ENCODE data around the gene PSMA7.

The PSMA7 gene

DNA sequence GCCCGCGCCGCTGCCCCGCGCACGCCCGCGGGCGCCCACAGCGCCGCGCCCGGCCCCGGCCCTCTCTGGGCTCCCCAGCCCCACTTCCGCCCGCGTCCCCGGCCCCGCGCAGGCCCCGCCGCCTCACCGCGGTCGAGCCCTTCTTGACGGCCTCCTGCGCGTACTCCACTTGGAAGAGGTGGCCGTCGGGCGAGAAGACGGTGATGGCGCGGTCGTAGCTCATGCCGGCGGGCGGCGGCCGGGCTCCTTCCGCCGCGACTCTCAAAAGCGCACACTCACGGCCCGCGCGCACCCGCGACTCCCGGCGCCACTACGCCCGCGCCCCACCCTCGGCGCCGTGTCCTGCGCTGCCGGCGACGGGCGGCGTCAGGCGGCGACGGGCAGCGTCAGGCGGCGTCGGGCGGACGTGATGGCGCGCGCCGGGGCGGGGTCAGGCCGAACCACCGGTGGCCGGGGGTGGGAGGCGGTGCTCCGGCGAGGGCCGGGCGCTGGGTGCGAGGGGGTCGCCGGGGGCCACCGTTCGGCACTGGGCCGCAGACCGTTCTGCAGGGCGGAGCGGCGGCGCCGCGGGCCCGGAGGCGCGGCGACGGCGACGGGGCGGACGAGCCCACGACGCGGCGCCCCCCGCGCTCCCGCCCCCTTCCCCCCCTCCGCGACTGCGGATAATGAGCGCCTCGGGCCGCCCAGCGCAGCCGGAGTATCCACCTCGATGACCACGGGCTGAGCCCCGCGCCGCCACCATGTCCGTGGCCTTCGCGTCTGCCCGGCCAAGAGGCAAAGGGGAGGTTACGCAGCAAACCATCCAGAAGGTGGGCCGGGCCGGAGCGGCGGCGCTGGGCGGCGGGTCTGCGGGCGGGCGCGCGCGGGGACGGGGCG is at the start of gene PSMA7, which contains the start of gene SS18L1:
Gene PSMA7 (minus strand): TSS at position 314 of the 876 bp plus-strand sequence. CDS start 91 bp downstream, at position 223.
Gene SS18L1 (plus strand): TSS at position 689 of the 876 bp plus-strand sequence. CDS start 52 bp downstream, at position 741.
- DNase-seq: peak; percentile 81

GRCh38 chr20:62192635-62193034 is 49.4 kb upstream of the PSMA7 start:
- DNase-seq: no peak

- DNase-seq: no peak
Measured at GRCh38 chr20:62191781-62192559, 48.8 kb upstream of the PSMA7 start.

GRCh38 chr20:62190639-62191411 is 47.6 kb upstream of the PSMA7 start:
- no peak for DNase-seq

GRCh38 chr20:62186887-62187866 is 44.0 kb upstream of the PSMA7 start:
- no peak for DNase-seq

GRCh38 chr20:62186096-62186426 is 42.9 kb upstream of the PSMA7 start:
- DNase-seq: no peak

GRCh38 chr20:62183426-62184142 is 40.4 kb upstream of the PSMA7 start:
- DNase-seq: peak; percentile 28

DNA sequence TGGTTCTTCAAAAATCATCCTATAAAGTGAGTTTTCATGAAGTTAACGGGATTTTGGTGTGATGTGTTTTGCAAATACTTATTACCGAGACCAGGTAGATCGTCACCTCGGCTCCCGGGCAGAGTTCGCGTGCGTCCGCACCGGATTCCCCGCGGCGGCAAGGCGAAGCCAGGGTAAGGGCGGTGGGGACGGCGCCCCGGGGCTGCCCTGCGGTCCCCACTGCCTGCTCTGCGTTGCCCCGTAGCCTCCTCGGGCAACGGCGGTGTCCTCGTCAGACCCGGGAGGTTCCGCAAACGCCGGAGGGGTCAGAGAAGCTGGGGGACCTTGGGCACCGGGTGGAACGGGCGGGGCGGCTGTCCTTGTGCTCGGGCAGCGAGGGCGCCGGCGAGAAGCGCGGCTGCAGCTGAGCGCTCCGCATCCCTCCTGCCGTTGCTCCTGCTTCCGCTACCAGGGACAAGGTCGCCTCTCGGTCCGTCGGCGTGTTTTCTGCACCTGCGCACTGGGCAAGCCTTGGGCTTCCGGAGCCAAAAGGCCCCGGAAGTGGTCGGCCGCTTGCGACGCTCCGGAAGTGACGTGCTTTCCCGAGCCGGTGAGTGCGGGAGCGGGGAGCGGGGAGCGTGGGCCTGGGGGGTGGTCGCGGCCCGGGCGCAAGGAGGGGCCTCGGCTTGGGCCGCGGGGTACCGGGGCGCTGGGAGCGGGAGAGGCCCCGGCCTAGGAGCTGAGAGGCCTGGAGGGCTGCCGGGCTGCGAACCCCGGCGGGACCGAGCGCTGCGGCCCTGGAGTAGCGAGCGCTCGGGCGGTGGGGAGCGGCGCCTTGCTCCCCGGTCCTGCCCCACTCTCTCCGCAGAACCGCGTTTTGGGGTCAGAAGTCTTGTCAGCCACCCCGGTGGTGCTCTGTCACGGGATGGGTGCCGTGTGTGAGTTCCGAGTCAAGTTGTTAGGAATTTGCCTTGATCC is 39.6 kb upstream of the PSMA7 start, which contains the start of gene MTG2:
Gene MTG2 (plus strand): TSS at position 560 of the 957 bp plus-strand sequence. CDS start 10,393 bp downstream, outside the sequence.
- peak; percentile 92 for DNase-seq

- DNase-seq: no peak
Measured at GRCh38 chr20:62181808-62182207, 38.6 kb upstream of the PSMA7 start.

DNA sequence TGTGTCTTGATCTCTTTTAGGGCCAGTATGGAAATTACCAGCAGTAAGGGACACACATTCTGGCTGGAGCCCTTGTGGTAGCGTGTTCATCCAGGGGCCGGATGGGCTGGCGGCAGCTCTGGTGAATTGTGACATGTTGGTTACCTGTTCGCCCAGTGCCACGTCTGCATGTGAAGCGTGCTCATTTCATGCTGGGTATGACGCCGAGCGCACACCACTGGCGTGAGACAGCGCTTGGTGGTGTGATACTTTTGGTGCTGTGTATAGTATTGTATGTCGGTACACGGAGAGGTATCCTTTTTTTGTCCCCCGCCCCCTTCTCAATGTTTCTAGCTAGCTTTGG is 35.9 kb upstream of the PSMA7 start:
- no peak for DNase-seq

DNA sequence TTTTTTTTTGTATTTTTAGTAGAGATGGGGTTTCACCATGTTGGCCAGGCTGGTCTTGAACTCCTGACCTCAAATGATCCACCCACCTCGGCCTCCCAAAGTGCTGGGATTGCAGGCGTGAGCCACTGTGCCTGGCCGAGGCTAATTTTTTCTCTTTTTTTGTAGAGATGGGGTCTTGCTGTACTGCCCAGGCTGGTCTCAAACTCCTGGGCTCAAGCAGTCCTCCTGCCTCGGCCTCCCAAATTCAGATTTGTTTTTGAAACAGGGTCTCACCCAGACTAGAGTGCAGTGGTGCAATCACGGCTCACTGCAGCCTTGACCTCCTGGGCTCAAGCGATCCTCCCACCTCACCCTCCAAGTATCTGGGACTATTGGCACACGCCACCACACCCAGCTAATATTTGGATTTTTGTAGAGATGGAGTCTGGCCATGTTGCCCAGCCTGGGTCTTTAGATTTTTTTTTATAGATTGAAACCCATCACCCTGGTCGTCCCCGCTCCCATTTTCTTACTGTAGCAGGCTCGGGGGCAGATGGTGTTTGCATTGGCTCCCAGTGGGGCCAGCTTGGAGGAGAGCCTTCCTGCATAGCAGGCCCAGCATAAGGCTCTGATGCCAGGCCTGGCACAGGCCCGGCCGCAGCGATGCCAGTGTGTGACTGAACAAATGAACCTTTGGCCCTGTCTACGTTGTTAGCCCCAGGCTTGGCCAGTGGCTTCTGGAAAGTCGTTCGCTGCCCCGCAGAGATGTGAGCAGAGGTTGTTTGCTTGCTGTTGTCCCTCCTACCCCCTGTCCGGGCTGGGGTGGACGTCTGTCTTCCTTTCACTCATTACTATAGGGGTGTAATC is 35.3 kb upstream of the PSMA7 start:
- no peak for DNase-seq

GRCh38 chr20:62177307-62177706 is 34.1 kb upstream of the PSMA7 start:
- DNase-seq: no peak

- DNase-seq: no peak
Measured at GRCh38 chr20:62176866-62177265, 33.7 kb upstream of the PSMA7 start.

DNA sequence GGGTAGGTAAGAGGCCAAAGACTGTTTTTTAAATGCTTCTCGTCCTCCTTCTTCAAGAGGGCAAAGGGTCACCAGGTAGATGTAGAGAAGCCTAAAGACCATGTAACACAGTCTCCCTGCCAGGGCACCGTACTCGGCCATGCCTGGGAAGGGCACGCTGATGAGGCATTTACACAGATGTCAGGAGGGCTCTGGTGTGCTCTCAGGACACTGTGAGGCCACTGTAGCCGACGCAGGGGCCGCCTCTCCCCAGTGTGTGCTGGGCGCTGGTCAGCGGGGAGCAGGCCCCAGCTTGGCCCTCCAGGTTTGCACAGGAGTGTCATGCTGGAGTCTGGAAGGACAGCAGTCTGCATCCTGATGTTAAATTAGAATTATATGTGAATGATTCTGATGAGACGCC is 32.5 kb upstream of the PSMA7 start:
- no peak for DNase-seq

DNA sequence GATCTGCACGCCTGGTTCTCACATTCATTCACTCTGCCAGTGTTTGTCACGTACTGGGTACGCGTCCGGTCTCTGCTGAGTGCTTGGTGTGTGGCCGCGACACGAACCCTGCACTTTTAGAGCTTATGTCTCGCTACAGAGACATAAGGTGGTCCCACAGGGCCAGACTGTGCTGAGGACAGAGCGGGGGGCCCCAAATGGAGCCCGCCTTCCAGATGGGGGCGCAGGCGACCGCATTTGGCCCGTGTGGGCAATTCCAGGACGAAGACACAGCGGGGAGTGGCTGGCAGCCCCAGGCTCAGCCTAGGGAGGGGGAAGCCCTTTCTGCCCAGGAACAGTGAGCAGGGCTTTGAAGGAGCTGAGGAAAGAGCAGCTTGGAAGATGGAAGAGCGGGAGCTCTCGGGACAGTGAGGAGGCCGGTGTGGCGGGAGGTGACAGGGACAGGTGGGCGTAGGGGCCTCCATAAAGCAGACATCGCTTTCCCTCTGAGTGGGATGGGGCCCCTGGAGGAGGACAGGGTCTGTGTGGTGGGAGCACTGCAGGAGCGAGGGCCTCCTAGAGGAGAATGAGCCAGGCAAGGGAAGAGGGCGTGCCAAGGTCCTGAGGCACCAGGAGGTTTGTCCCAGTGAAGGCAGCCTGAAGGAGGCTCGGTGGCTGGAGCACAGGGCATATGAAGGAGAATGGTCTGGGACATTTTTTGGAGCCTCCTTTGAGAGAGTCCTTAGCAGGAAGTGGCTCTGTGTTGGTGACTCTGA is 31.9 kb upstream of the PSMA7 start:
- DNase-seq: no peak

- DNase-seq: no peak
Measured at GRCh38 chr20:62174021-62174804, 31.0 kb upstream of the PSMA7 start.

GRCh38 chr20:62172666-62173065 is 29.5 kb upstream of the PSMA7 start:
- DNase-seq: no peak

All from NCI-H2227 treated with DMSO at 0.1 percent for 48 hours (cell line).